DMS114 treated with DMSO at 0.1 percent for 48 hours (cell line): ENCODE data around the gene RASGRP3.

Experiments
- DNase-seq: peaks from one replicate; lab custom pipeline; 2025; ENCODE audit not compliant: unreplicated experiment; lab: John Stamatoyannopoulos, UW

The RASGRP3 gene

GRCh38 chr2:33492399-33493134 lies 16.1 kb downstream of the RASGRP3 start:
- no peak for DNase-seq

GRCh38 chr2:33494155-33494779 lies 17.8 kb downstream of the RASGRP3 start:
- no peak for DNase-seq

- DNase-seq: no peak
Measured at GRCh38 chr2:33494877-33495641, 18.6 kb downstream of the RASGRP3 start.

- DNase-seq: no peak
Measured at GRCh38 chr2:33495683-33496082, 19.2 kb downstream of the RASGRP3 start.

GRCh38 chr2:33496150-33496549 lies 19.7 kb downstream of the RASGRP3 start:
- DNase-seq: no peak

GRCh38 chr2:33496726-33497125 lies 20.3 kb downstream of the RASGRP3 start:
- DNase-seq: no peak

GRCh38 chr2:33497221-33497650 lies 20.8 kb downstream of the RASGRP3 start:
- DNase-seq: no peak

GRCh38 chr2:33498291-33498956 lies 22.0 kb downstream of the RASGRP3 start:
- DNase-seq: no peak

- no peak for DNase-seq
Measured at GRCh38 chr2:33500177-33500576, 23.7 kb downstream of the RASGRP3 start.

- no peak for DNase-seq
Measured at GRCh38 chr2:33502025-33502424, 25.6 kb downstream of the RASGRP3 start.

- DNase-seq: no peak
Measured at GRCh38 chr2:33503002-33503401, 26.6 kb downstream of the RASGRP3 start.

GRCh38 chr2:33505966-33506365 lies 29.5 kb downstream of the RASGRP3 start:
- no peak for DNase-seq

- DNase-seq: no peak
Measured at GRCh38 chr2:33509908-33510585, 33.6 kb downstream of the RASGRP3 start.

GRCh38 chr2:33510586-33510968 lies 34.1 kb downstream of the RASGRP3 start:
- no peak for DNase-seq

- no peak for DNase-seq
Measured at GRCh38 chr2:33511141-33511540, 34.7 kb downstream of the RASGRP3 start.

- no peak for DNase-seq
Measured at GRCh38 chr2:33512112-33512511, 35.7 kb downstream of the RASGRP3 start.

- no peak for DNase-seq
Measured at GRCh38 chr2:33513480-33513879, 37.0 kb downstream of the RASGRP3 start.

- DNase-seq: no peak
Measured at GRCh38 chr2:33516456-33516995, 40.1 kb downstream of the RASGRP3 start.

- DNase-seq: no peak
Measured at GRCh38 chr2:33518200-33518599, 41.8 kb downstream of the RASGRP3 start.

- no peak for DNase-seq
Measured at GRCh38 chr2:33518929-33519328, 42.5 kb downstream of the RASGRP3 start.
